Renal cortical epithelial cell (primary cell): Measurements from ENCODE around the gene MED9. TPM values are rescaled to one million over a fixed set of nuclear protein-coding genes. Genes with fewer than 3 reads are reported as not detected.

Experiments
- DNase-seq: peaks from one replicate; pipeline ENCODE4 v3.0.0-alpha.2; 2011; ENCODE audit warnings: low read depth
- total RNA-seq: library from RNA; depleted of rRNA; stranded (reverse); fragments of >200 nt; gene quantifications from 2 replicates; pipeline ENCODE4 v1.2.3, GENCODE V29; 2014

The MED9 gene
- total RNA-seq, 1 donor from 2014 or later: 22.5 TPM

- no peak for DNase-seq
Measured at GRCh38 chr17:17491546-17491988, 14.8 kb downstream of the MED9 start.

DNA sequence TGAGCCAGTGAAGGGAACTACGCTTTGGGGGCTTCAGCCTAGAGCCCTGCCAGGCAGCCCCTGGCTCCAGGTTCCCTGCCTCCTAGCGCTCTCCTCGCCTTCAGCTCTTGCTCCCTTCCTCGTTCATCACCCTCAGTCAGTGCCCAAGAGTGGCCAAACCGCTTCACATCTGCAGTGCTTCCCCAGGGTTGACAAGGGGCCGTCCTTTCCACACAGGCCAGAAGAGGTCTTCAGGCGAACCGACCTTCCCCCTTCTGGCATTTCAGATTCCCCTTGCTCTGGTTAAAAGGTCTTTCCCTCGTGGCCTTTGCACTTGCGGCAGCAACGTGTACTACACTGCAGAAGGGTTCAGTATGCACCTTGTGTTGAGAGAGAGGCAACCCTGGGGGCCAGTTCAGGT, 15.3 kb downstream of the MED9 start:
- DNase-seq: no peak

GRCh38 chr17:17492571-17492970, 15.8 kb downstream of the MED9 start:
- peak; percentile 21 for DNase-seq

- peak; percentile 64 for DNase-seq
Measured at GRCh38 chr17:17493249-17493985, 16.6 kb downstream of the MED9 start.

- DNase-seq: no peak
Measured at GRCh38 chr17:17493986-17494466, 17.2 kb downstream of the MED9 start.

DNA sequence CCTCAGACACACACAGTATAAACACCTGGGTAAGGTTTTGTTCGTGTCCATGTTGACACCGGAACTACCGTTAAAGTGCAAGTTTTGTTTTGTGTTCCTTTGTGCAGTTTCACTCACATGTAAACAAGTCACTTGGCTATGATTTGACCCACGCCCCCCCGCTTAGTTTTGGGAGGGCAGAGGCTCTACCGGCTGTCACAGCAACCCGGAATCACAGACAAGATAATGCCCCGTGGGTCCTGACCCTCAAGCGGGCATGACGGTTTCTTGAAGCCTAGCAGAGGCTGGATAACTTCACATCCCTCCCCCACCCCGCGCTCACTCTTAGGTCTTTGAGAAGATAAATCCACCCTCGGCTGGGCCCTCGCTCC, 17.7 kb downstream of the MED9 start:
- peak; percentile 18 for DNase-seq

- DNase-seq: no peak
Measured at GRCh38 chr17:17494870-17495535, 18.2 kb downstream of the MED9 start.

DNA sequence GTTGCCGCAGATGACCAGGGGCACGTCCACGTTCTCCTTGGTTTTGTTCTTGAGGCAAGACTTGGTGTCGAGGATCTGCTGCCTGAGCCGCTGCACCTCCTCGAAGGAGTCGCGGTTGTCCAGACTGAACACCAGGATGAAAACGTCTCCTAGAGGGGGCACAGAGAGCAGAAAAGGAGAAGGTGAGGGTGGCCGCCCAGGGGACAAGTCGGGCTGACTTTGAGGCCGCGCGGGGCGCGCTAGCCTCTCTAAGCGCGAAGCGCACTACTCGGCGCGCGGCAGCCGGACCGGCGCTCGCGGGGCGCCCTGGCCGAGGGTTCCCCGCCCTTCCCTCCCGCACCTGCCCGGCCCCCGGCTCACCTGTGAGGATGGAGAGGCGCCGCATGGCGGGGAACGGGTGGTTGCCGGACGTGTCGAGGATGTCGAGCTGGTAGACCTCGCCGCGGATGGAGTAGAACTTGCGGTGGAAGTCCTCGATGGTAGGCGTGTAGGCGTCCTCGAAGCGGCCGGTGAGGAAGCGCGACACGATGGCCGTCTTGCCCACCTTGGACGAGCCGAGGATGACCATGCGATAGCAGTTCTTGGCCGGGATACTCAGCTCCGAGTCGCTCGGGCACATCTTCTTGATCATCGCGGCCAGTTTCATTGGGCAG, 18.9 kb downstream of the MED9 start:
- DNase-seq: no peak

GRCh38 chr17:17496189-17497064, 19.6 kb downstream of the MED9 start, which contains the start of gene RASD1:
Gene RASD1, minus strand, starts transcription at chr17:17496395. Its CDS starts 214 bp downstream, at chr17:17496181.
- peak; percentile 45 for DNase-seq

- no peak for DNase-seq
Measured at GRCh38 chr17:17497065-17497844, 20.5 kb downstream of the MED9 start.

- DNase-seq: no peak
Measured at GRCh38 chr17:17497845-17498520, 21.2 kb downstream of the MED9 start.

GRCh38 chr17:17498606-17499301, 22.0 kb downstream of the MED9 start:
- no peak for DNase-seq

- DNase-seq: no peak
Measured at GRCh38 chr17:17499402-17500145, 22.8 kb downstream of the MED9 start.

- DNase-seq: peak; percentile 11
Measured at GRCh38 chr17:17500999-17501605, 24.3 kb downstream of the MED9 start.

- no peak for DNase-seq
Measured at GRCh38 chr17:17502741-17503565, 26.2 kb downstream of the MED9 start.

GRCh38 chr17:17503566-17504130, 26.8 kb downstream of the MED9 start:
- no peak for DNase-seq
